ENCODE results near the gene ABCB6. TPM values are rescaled to one million over a fixed set of nuclear protein-coding genes. Genes with fewer than 3 reads are reported as not detected.

The ABCB6 gene
- total and polyA plus RNA-seq, 8 donors = 8.2 to 47.8 (median 22.0) TPM

GRCh38 chr2:219168526-219168925, 50.2 kb downstream of the ABCB6 start:
- intact Hi-C loops (cut with DNase I; ENCODE audit: low total_unique reads) = no loop called here
- no peaks in the 10 kb centered on the region for H3K27me3 ChIP-seq
- TF ChIP-seq POLR2AphosphoS5 (IDR thresholded peaks at IDR 0.05) = no peak
- TF ChIP-seq EP300 (IDR thresholded peaks at IDR 0.05) = no peak
- no peak for TF ChIP-seq CTCF (IDR thresholded peaks at IDR 0.05)
- no peak for TF ChIP-seq POLR2A (IDR thresholded peaks at IDR 0.05)
- WGBS, 5 donors = 30 to 43% (median 39%) methylated on average over 6 of the region's 6 CpGs
- no peaks in the 10 kb centered on the region for H3K9me3 ChIP-seq
- H3K36me3 ChIP-seq = peaks cover 17 to 20% (median 19%) of the 10 kb centered on the region in 4 donors
- no peak for DNase-seq
- H3K27ac ChIP-seq = no peak overlapping the region
- no peak overlapping the region for H3K4me3 ChIP-seq
- H3K4me1 ChIP-seq = peaks cover 5 to 22% (median 7%) of the 10 kb centered on the region in 4 donors

- no peak for DNase-seq
- no peaks in the 10 kb centered on the region for H3K27me3 ChIP-seq
- no peak overlapping the region for H3K4me3 ChIP-seq
- no peak overlapping the region for H3K27ac ChIP-seq
- no peak for TF ChIP-seq POLR2A (IDR thresholded peaks at IDR 0.05)
- TF ChIP-seq EP300 (IDR thresholded peaks at IDR 0.05) = no peak
- TF ChIP-seq CTCF (IDR thresholded peaks at IDR 0.05) = no peak
- no peak for TF ChIP-seq POLR2AphosphoS5 (IDR thresholded peaks at IDR 0.05)
- intact Hi-C loops (cut with DNase I; ENCODE audit: low total_unique reads) = no loop called here
- peaks cover 5 to 18% (median 7%) of the 10 kb centered on the region in 4 donors for H3K4me1 ChIP-seq
- WGBS, 5 donors = 70 to 76% (median 74%) methylated on average over 5 of the region's 5 CpGs
- H3K36me3 ChIP-seq = peaks cover 12 to 15% (median 13%) of the 10 kb centered on the region in 4 donors
- no peaks in the 10 kb centered on the region for H3K9me3 ChIP-seq
These were observed 50.8 kb downstream of the ABCB6 start for GRCh38 chr2:219167997-219168396.

- Histone ChIP-seq H3K9me3 (no peaks in the 10 kb centered on the region), H3K4me3 (no peak overlapping the region), H3K4me1 (peaks cover 0 to 9% (median 8%) of the 10 kb centered on the region in 4 donors), H3K27me3 (no peaks in the 10 kb centered on the region), H3K36me3 (no peaks in the 10 kb centered on the region), H3K27ac (no peak overlapping the region)
- no peak for DNase-seq
- WGBS, 5 donors = 84 to 99% (median 88%) methylated on average over 7 to 10 of the region's 10 CpGs
- TF ChIP-seq POLR2AphosphoS5 (IDR thresholded peaks at IDR 0.05) (no peak), CTCF (IDR thresholded peaks at IDR 0.05) (no peak), POLR2A (IDR thresholded peaks at IDR 0.05) (no peak), EP300 (IDR thresholded peaks at IDR 0.05) (no peak)
- intact Hi-C loops (cut with DNase I; ENCODE audit: low total_unique reads) = no loop called here
These were observed 53.5 kb downstream of the ABCB6 start for GRCh38 chr2:219165058-219165911.

- H3K27me3 ChIP-seq = no peaks in the 10 kb centered on the region
- peaks cover 4 to 19% (median 16%) of the 10 kb centered on the region in 4 donors for H3K4me1 ChIP-seq
- DNase-seq = no peak
- TF ChIP-seq EP300 (IDR thresholded peaks at IDR 0.05) (no peak), POLR2A (IDR thresholded peaks at IDR 0.05) (no peak), POLR2AphosphoS5 (IDR thresholded peaks at IDR 0.05) (no peak), CTCF (IDR thresholded peaks at IDR 0.05) (no peak)
- H3K27ac ChIP-seq = no peak overlapping the region
- intact Hi-C loops (cut with DNase I; ENCODE audit: low total_unique reads) = loop anchor here (5.0 kb wide), 1 partner anchor 139 kb away; no protein-coding TSS in a partner anchor
- 93 to 97% (median 95%) methylated on average over 6 of the region's 6 CpGs for WGBS, 5 donors
- no peak overlapping the region for H3K4me3 ChIP-seq
- no peaks in the 10 kb centered on the region for H3K36me3 ChIP-seq
- H3K9me3 ChIP-seq = no peaks in the 10 kb centered on the region
These were observed 55.6 kb downstream of the ABCB6 start for GRCh38 chr2:219163156-219163555.
